GM12891 (cell line): ENCODE data around the gene SGPP1.
"Not testable (repeated sequence)": the region's sequence is repeated elsewhere in the genome, so short reads cannot be mapped to it uniquely, and the experiment has no call there.

ENCODE experiments used
- DNase-seq: peaks from one replicate; pipeline ENCODE4 v3.0.0; 2011; ENCODE audit warnings: low spot score; ENCODE audit not compliant: insufficient read length
- FAIRE-seq: peaks from 2 replicates; lab custom pipeline; 2011; peaks lifted over from hg19 to GRCh38; lab: Jason Lieb, UNC
- PAX5 ChIP-seq: IDR thresholded peaks from 2 replicates; pipeline ENCODE4 v1.6.1; 2011; ENCODE audit warnings: low read length, moderate library complexity, mild to moderate bottlenecking; ENCODE audit not compliant: insufficient read depth, severe bottlenecking
- POLR2A ChIP-seq: IDR thresholded peaks from 2 replicates; pipeline ENCODE4 v1.6.1; 2011; ENCODE audit warnings: low read depth, low read length, control low read depth
- POLR2AphosphoS5 ChIP-seq: IDR thresholded peaks from 2 replicates; pipeline ENCODE4 v1.6.1; 2011; ENCODE audit warnings: low read depth, low read length, control low read depth
- POU2F2 ChIP-seq: IDR thresholded peaks from 2 replicates; pipeline ENCODE4 v1.6.1; 2011; ENCODE audit warnings: low read depth, mild to moderate bottlenecking, control low read depth, low read length, moderate library complexity
- SPI1 ChIP-seq: IDR thresholded peaks from 2 replicates; pipeline ENCODE4 v1.6.1; 2011; ENCODE audit warnings: low read depth, low read length, control low read depth
- TAF1 ChIP-seq: IDR thresholded peaks from 2 replicates; pipeline ENCODE4 v1.6.1; 2011; ENCODE audit warnings: low read depth, low read length, control low read depth

Gene SGPP1

DNA sequence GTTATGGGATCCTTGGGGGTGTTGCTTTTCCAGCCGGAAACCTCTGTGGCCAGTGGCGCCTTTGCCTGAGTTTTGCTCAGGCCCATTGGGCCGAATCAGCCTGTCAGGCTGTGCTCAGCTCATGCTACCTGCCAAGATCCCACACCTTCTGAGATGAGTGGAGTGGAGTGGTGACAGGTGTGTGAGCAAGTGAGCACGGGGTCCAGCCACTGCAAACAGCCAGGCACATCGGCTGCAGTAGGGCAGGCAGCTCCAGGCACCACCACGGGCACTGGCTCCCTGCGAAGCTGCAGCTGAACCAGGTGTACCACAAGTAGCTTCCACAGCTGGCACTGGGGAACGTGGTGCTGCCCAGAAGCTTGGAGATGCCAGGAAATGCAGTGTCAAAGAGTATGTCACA, 65.1 kb downstream of the SGPP1 start:
- TF ChIP-seq POLR2AphosphoS5 (no peak), PAX5 (no peak), SPI1 (no peak), POLR2A (no peak), POU2F2 (no peak), TAF1 (no peak)
- DNase-seq (no peak), FAIRE-seq (no peak)

DNA sequence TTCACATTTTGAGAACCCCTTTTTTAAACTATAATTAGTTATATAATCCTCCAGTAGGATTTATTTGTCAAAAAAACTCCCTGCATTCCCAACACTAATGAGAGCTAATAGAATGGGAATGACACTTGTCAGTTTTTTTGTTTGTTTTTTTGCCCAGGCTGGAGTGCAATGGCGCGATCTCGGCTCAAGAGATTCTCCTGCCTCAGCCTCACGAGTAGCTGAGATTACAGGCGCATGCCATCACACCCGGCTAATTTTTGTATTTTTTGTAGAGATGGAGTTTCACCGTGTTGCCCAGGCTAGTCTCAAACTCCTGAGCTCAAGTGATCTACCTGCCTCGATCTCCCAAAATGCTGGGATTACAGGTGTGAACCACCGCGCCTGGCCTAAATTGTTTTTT, 66.0 kb downstream of the SGPP1 start:
- not testable (repeated sequence) for FAIRE-seq, DNase-seq

GRCh38 chr14:63659726-63660125, 68.1 kb downstream of the SGPP1 start:
- DNase-seq, result no peak
- TF ChIP-seq SPI1 (no peak), TAF1 (no peak), POU2F2 (no peak), PAX5 (no peak), POLR2AphosphoS5 (no peak), POLR2A (no peak)
- no peak for FAIRE-seq

DNA sequence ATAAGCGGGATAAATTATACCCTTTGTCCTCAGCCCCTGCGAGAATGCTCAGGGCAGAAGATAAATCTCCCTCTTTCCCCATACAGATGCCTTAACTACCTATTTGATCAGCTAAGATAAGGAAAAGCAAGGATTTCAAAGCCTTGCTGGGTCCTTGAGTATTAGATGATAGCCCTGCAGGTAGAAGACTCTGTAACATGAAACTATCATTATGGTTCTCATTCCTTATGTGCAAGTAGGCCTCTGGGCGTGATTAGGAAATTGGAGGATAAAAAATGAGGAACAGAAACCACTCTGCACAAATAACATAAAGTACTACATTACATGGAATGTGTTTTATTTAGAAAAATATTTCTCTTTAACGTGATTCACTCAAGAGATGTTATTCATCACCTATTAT, 71.7 kb downstream of the SGPP1 start:
- no peak for DNase-seq
- TF ChIP-seq SPI1 (peak; percentile 67), PAX5 (no peak)
- no peak for FAIRE-seq

DNA sequence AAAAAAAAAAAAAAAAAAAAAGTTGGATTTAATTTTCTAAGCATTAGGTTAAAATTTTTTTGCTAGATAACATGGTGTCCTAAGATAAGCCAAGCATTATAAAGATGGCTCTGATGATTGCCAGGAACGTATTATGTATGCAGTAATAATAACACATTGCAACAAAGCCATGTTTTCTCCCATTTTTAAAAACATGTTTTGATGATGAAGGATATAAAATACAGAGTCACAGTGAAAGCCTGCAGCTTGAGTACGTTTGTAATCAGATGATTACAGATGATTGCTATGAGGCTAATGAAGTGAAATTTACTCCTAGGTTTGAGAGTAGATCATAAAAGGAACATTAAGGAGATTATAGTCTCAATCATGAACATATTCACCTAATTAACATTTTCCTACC, 72.9 kb downstream of the SGPP1 start:
- DNase-seq (no peak), FAIRE-seq (no peak)
- no peak for TF ChIP-seq POLR2A
- TF ChIP-seq TAF1, result no peak
- TF ChIP-seq SPI1, result no peak
- TF ChIP-seq POLR2AphosphoS5, result no peak
- no peak for TF ChIP-seq PAX5
- TF ChIP-seq POU2F2, result no peak

GRCh38 chr14:63654346-63654745, 73.5 kb downstream of the SGPP1 start:
- no peak for TF ChIP-seq PAX5
- no peak for TF ChIP-seq SPI1
- TF ChIP-seq TAF1, result no peak
- FAIRE-seq, result no peak
- DNase-seq, result no peak

- FAIRE-seq (no peak), DNase-seq (no peak)
- TF ChIP-seq PAX5, result no peak
- TF ChIP-seq TAF1, result no peak
- no peak for TF ChIP-seq POU2F2
- TF ChIP-seq POLR2AphosphoS5, result no peak
- no peak for TF ChIP-seq POLR2A
- no peak for TF ChIP-seq SPI1
These were observed 75.5 kb downstream of the SGPP1 start for GRCh38 chr14:63652406-63652805.

GRCh38 chr14:63650256-63650952, 77.5 kb downstream of the SGPP1 start:
- DNase-seq (no peak), FAIRE-seq (peak; percentile 38)
- TF ChIP-seq TAF1 (no peak), POLR2A (no peak), POU2F2 (no peak)

DNA sequence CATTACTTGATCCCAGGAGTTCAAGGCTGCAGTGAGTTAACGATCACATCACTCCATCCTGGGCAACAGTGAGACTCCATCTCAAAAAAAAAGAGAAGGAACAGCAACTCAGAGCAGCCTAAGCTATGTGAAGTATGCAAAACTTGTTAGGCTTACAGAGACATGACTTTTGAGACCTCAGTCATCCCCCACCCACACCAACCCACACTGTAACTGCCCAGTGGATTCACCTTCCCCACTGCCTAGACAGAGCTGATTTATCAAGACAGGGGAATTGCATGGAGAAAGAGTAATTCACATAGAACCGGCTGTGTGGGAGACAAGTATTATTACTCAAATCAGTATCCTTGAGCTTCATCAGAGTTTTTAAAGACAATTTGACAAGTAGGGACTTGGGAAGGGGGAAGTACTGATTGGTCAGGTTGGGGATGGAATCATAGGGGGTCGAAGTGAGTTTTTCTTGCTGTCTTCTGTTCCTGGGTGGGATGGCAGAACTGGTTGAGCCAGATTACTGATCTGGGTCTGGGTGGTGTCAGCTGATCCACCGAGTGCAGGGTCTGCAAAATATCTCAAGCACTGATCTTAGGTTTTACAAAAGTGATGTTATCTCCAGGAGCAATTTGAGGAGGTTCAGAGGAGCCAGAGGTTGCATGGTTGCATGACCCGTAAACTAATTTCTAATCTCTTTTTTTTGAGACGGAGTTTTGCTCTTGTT, 80.0 kb downstream of the SGPP1 start:
- DNase-seq, result no peak
- FAIRE-seq, result peak; percentile 76
- TF ChIP-seq PAX5 (no peak), SPI1 (no peak), POU2F2 (no peak; the same call in 1 of the 2 replicates), POLR2A (no peak), POLR2AphosphoS5 (no peak), TAF1 (no peak)

DNA sequence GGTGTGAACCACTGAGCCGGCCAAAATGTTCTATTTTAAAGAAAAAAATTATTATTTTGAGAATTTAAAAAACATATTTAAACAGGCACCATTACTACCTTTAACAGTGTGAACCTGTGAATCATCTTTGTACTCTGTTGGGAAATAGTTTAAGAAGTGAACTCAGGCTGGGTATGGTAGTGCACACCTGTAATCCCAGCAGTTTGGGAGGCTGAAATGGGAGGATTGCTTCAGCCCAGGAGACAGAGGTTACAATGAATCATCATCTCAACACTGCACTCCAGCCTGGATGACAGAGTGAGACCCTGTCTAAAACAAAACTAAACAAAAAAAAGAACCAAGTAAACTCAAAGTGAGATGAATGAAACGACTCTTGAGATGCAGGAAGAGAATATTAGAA, 83.1 kb downstream of the SGPP1 start:
- no peak for TF ChIP-seq POU2F2
- TF ChIP-seq TAF1, result no peak
- no peak for TF ChIP-seq POLR2AphosphoS5
- FAIRE-seq (no peak), DNase-seq (no peak)
